KBM-7 (cell line): ENCODE data around the gene TMEM201.

Source experiments
- DNase-seq: peaks from one replicate; pipeline ENCODE4 v3.0.0-alpha.2; 2015
- in situ Hi-C: fragments of 300-500 bp; cut with MboI; formaldehyde crosslinking; loops from 2 replicates; pipeline ENCODE4 v1.14.3; 2020; ENCODE audit warnings: low sequenced_read_pairs, low pct_unique_long_range_greater_than_20kb, mixed read lengths

The TMEM201 gene

GRCh38 chr1:9576903-9577302 lies 11.8 kb upstream of the TMEM201 start:
- DNase-seq = no peak
- in situ Hi-C loops = no loop called here

- no peak for DNase-seq
- in situ Hi-C loops = no loop called here
Observed at GRCh38 chr1:9577423-9577822, 11.3 kb upstream of the TMEM201 start.

- no peak for DNase-seq
- in situ Hi-C loops = no loop called here
Observed at GRCh38 chr1:9580942-9581341, 7.8 kb upstream of the TMEM201 start.

DNA sequence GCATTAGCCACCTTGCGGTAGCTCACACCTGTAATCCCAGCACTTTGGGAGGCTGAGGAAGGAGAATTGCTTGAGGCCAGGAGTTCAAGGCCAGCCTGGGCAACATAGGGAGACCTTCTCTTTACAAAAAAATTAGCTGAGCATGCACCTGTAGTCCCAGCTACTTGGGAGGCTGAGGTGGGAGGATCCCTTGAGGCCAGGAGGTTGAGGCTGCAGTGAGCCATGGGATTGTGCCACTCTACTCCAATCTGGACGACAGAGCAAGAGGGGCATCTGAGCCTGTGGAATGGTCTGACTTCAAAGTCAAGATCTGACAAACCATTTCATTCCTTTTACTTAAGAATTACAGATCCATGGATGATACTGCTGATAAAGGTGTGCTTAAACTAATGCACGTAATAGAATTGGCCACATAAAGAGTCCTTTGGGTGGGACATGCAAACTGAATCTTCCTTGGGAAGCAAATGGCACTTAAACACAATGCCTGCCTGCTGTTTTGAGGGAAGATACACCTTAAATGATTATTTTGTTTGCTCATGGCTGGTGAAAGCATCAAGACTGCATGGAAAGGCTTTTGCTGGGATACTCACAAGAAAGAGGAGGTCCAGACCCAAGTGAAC lies 2.5 kb upstream of the TMEM201 start:
- no peak for DNase-seq

DNA sequence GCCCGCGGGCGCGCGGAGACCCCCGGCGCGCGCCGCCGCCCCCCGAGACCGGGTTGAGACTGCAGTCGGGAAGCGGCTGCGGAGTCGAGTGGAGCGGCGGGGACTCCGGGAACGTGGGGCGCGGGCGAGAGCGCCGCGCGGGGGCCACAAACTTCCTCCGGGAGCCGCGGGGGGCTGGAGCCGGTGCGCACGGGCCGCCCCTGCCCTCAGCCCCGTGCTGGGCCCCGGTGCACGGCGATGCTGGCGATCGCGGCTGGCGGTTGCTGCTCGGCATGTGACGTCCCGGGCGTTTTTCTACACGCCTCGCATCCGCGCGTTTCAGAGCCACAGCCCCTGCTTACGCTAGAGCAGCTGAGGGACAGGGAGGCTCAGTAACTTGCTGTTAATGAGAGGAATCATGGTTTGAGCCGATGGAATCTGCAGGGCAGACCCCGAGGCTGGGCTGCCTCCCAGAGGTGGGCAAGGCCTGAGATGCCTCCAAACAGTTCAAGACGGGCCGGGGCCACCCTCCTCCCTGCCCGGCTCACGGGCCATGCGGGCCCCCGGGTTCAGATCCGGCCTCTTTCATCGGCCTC lies 520 bp downstream of the TMEM201 start:
- peak; percentile 34 for DNase-seq
- in situ Hi-C loops = no loop called here

More for the DNA sequence above, 2.5 kb upstream of the TMEM201 start:
- in situ Hi-C loops = no loop called here

GRCh38 chr1:9589719-9590157 lies 1.0 kb downstream of the TMEM201 start:
- DNase-seq = peak; percentile 38
- in situ Hi-C loops = no loop called here

- in situ Hi-C loops = no loop called here
Observed at GRCh38 chr1:9590201-9590600, 1.5 kb downstream of the TMEM201 start.

GRCh38 chr1:9590945-9591668 lies 2.4 kb downstream of the TMEM201 start:
- in situ Hi-C loops = no loop called here
- DNase-seq = no peak

More at GRCh38 chr1:9590201-9590600, 1.5 kb downstream of the TMEM201 start:
- no peak for DNase-seq

DNA sequence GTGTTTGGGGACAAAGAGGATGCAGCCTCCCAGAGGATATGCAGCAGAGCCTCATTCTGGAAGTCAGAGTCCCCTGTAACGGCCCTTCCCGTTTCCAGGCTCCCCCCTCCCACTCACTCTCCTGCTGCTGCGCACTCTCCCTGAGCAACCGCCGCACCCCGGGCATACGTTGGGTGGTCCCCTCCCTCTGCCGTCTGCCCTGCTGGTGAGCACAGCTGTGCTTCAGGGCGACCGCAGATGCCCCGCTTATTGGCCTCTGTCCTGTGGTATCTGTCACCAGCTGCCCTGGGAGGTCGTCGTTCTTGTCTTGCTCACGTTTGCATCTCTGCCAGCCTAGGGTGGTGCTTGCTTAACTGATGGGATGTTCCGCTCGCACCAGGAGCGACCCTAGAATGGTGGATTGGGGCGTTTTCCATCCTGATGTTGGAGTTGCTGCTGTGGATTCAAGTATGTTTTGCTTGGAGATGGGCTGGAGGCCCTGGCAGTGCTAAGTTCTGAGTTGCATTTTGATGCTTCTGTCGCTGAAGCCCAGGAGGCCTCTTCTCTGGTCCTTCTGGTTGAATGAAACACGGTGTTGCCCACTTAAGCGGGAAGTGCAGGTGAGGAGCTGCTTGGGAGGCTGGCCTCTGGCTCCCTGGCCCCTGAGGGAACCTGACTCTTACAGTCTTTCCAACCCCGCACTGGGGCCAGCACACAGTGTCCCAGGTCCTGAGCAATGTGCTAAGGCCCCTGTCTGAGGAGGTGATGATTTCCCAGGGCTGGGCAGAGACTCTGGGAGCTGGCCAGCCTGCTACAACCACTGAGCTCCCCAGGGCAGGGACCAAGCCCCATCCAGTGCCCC lies 3.2 kb downstream of the TMEM201 start:
- in situ Hi-C loops = no loop called here
- no peak for DNase-seq

DNA sequence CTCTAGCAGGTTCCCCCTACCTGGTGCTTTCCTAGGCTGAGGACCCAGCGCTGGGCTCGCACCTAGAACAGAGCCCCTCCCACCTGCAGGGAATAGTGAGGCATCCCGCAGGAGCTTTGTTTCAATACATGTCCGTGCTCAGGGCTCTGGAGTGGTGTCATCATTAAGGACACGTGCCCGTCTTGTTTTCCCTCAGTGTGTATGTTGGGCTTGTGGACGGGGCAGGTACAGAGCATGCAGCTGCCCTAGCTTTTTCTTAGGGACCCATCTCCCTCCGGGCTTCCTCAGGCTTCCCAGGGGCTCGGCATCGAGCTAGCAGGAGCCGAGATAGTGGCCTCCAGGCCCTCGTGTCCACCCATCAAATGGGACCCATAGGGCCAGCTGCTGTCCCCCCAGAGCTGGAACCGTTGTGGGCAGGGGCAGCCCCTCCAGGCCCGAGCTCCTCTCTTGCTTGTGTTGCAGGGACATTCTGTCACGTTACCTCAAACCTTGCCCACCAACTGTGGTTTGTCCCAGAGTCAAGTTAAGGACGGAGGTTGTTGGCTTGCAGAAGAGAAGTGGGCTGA lies 3.9 kb downstream of the TMEM201 start:
- no peak for DNase-seq
- in situ Hi-C loops = no loop called here

- no peak for DNase-seq
Observed at GRCh38 chr1:9593147-9593491, 4.4 kb downstream of the TMEM201 start.

GRCh38 chr1:9593492-9594465 lies 5.1 kb downstream of the TMEM201 start:
- in situ Hi-C loops = no loop called here
- DNase-seq = peak; percentile 95

More at GRCh38 chr1:9593147-9593491, 4.4 kb downstream of the TMEM201 start:
- in situ Hi-C loops = no loop called here

DNA sequence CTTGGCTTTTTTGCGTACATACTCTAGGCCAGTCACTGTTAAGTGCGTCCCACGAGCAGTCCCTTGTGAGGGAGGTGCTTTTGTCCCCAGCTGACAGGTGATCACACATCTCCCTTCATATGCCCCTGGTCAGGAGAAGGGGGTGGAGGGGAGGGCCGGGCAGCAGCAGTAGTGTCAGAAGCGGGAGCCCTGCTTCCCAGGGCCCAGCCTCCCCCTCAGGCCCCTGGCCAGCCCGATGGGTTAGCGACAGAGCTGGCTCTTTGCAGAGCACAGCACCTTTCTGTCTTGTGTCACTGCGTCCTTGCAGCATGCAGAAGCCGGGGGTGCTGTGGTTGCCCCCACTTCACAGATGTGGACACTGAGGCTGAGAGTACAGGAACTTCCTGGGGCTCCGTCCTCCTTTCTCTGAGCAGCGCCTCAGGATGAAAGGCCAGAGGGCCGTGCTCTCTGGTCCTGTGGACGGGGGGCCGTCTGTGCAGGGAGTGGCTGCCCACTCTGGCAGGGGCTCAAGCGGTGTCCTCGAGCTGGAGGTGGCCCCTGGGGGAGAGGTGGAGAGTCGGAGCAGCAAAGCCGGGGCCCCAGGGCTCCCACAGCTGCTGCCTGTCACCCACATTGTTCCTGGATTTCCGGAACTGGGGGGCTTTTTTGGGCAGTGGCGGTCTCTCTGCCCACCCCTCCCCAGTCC lies 5.9 kb downstream of the TMEM201 start:
- in situ Hi-C loops = no loop called here
- DNase-seq = no peak

DNA sequence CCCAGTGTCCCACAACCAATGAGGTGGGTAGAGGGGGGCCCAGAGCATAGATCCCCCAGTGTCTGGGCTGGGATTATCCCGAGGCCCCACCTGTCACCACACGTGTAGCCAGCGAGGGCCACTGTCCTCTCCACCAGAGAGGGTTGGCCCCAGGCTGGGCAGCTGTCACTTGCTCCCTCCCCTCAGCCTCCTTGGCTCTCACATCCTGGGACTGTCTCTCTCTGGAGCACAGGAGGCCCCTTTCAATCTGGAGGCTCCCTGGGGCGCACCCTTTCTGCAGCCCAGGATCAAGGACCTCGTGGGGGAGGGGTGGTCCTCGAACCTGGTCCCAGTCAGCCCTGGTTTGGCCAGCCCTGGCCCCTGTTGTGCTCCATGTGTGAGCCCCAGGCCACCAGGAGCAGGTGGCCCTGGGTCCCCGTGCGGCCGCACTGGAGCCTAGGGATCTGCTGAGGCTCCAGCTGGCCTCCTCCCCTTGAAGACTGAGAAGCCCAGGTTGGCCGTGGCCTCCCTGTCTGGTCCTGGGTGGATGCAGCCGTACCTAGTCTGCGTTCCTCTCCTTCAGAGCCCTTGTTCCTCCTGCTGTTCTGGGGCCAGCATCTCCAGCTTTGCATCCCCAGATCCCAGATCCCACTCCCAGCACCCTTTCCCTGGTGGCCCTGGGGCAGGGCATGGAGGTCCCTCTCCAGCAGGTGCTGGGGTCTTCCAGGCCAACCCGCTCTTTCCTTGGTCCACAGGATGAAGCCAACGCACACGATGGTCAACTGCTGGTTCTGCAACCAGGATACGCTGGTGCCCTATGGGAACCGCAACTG lies 6.7 kb downstream of the TMEM201 start:
- DNase-seq = no peak
- in situ Hi-C loops = no loop called here

DNA sequence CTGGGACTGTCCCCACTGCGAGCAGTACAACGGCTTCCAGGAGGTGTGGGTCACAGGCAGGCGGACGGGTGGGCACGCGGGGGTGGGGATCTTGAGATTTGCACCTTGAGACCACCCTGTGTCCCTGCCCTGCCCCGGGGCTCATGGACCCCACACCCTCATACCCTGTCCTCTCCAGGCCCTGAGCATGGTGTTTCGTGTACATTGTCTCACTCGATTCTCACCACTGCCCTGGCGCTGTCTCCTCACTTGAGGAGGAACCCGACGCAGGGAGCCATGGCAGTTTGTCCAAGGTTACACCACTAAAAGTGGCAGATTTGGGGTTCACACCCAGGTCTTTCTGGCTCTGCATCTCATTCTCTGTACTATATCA lies 7.2 kb downstream of the TMEM201 start:
- DNase-seq = no peak
- in situ Hi-C loops = no loop called here

GRCh38 chr1:9596415-9597123 lies 7.9 kb downstream of the TMEM201 start:
- in situ Hi-C loops = no loop called here
- DNase-seq = no peak
